MG63 (cell line): Measurements from ENCODE around the gene PTCD1. TPM values are rescaled to one million over a fixed set of nuclear protein-coding genes. Genes with fewer than 3 reads are reported as not detected.
"Not testable (repeated sequence)": the region's sequence is repeated elsewhere in the genome, so short reads cannot be mapped to it uniquely, and the experiment has no call there.

ENCODE experiments used
- DNase-seq: peaks from one replicate; pipeline ENCODE4 v3.0.0-alpha.2; 2020
- H3K27me3 ChIP-seq: fragments of 250-450 bp; sonication (Bioruptor Pico); 2 replicates; pipeline ENCODE4 v1.5.1; 2020; ENCODE audit warnings: mild to moderate bottlenecking, moderate library complexity
- H3K36me3 ChIP-seq: fragments of 250-450 bp; sonication (Bioruptor Pico); 2 replicates; pipeline ENCODE4 v1.5.1; 2020; ENCODE audit warnings: mild to moderate bottlenecking, moderate library complexity
- H3K4me3 ChIP-seq: fragments of 250-450 bp; sonication (Bioruptor Pico); 2 replicates; pipeline ENCODE4 v1.5.1; 2020; ENCODE audit warnings: mild to moderate bottlenecking, moderate library complexity
- H3K9me3 ChIP-seq: fragments of 250-450 bp; sonication (Bioruptor Pico); 2 replicates; pipeline ENCODE4 v1.5.1; 2020; ENCODE audit warnings: mild to moderate bottlenecking, moderate library complexity
- total RNA-seq: library from RNA; depleted of rRNA; stranded (reverse); fragments of >200 nt; shearing (Covaris generic); gene quantifications from 2 replicates; pipeline ENCODE4 v1.2.3, GENCODE V29; 2014; ENCODE audit warnings: low replicate concordance

Gene PTCD1
- total RNA-seq, 1 experiment from 2014 or later = 7.3 TPM

- no peaks in the 10 kb centered on the region for H3K9me3 ChIP-seq
- H3K27me3 ChIP-seq = no peaks in the 10 kb centered on the region
- DNase-seq = no peak
- no peaks in the 10 kb centered on the region; the same call in 1 of the 2 replicates for H3K36me3 ChIP-seq
- no peak overlapping the region for H3K4me3 ChIP-seq
These were observed 13.5 kb downstream of the PTCD1 start for GRCh38 chr7:99424932-99425730.

GRCh38 chr7:99422625-99423024 is 16.0 kb downstream of the PTCD1 start:
- Histone ChIP-seq H3K9me3 (no peaks in the 10 kb centered on the region), H3K4me3 (no peak overlapping the region), H3K27me3 (no peaks in the 10 kb centered on the region), H3K36me3 (peaks cover 2% of the 10 kb centered on the region; the same call in 1 of the 2 replicates)
- DNase-seq = no peak

- no peaks in the 10 kb centered on the region for H3K9me3 ChIP-seq
- peaks cover 6% of the 10 kb centered on the region; the same call in 1 of the 2 replicates for H3K36me3 ChIP-seq
- H3K4me3 ChIP-seq = no peak overlapping the region
- no peaks in the 10 kb centered on the region for H3K27me3 ChIP-seq
- DNase-seq = no peak
These were observed 16.4 kb downstream of the PTCD1 start for GRCh38 chr7:99422186-99422585.

- no peak for DNase-seq
- no peaks in the 10 kb centered on the region for H3K9me3 ChIP-seq
- H3K27me3 ChIP-seq = no peaks in the 10 kb centered on the region
- no peak overlapping the region for H3K4me3 ChIP-seq
- peaks cover 14% of the 10 kb centered on the region for H3K36me3 ChIP-seq
These were observed 17.6 kb downstream of the PTCD1 start for GRCh38 chr7:99420986-99421385.

GRCh38 chr7:99420213-99420612 is 18.4 kb downstream of the PTCD1 start:
- H3K27me3 ChIP-seq = no peaks in the 10 kb centered on the region
- H3K4me3 ChIP-seq = no peak overlapping the region
- no peaks in the 10 kb centered on the region for H3K9me3 ChIP-seq
- peaks cover 21% of the 10 kb centered on the region for H3K36me3 ChIP-seq
- DNase-seq = no peak

- H3K9me3 ChIP-seq = no peaks in the 10 kb centered on the region
- H3K4me3 ChIP-seq = no peak overlapping the region
- no peak for DNase-seq
- H3K27me3 ChIP-seq = no peaks in the 10 kb centered on the region
- H3K36me3 ChIP-seq = peaks cover 29% of the 10 kb centered on the region
These were observed 19.1 kb downstream of the PTCD1 start for GRCh38 chr7:99419323-99420021.

GRCh38 chr7:99418260-99418659 is 20.3 kb downstream of the PTCD1 start:
- Histone ChIP-seq H3K9me3 (no peaks in the 10 kb centered on the region), H3K4me3 (no peak overlapping the region), H3K27me3 (no peaks in the 10 kb centered on the region), H3K36me3 (peaks cover 38% of the 10 kb centered on the region)
- no peak for DNase-seq

- H3K9me3 ChIP-seq, H3K27me3 ChIP-seq, H3K4me3 ChIP-seq: not testable (repeated sequence)
- peak; percentile 30 for DNase-seq
- H3K36me3 ChIP-seq = peaks cover 60% of the 10 kb centered on the region
These were observed 23.0 kb downstream of the PTCD1 start for GRCh38 chr7:99415513-99416127.

- no peaks in the 10 kb centered on the region for H3K27me3 ChIP-seq
- no peak overlapping the region for H3K4me3 ChIP-seq
- H3K36me3 ChIP-seq = peaks cover 51% of the 10 kb centered on the region
These were observed 28.0 kb downstream of the PTCD1 start for GRCh38 chr7:99410635-99411034.

GRCh38 chr7:99409806-99410205 is 28.8 kb downstream of the PTCD1 start:
- no peak for DNase-seq
- Histone ChIP-seq H3K4me3 (peak overlapping the region; percentile 99), H3K9me3 (no peaks in the 10 kb centered on the region), H3K36me3 (peaks cover 44% of the 10 kb centered on the region), H3K27me3 (no peaks in the 10 kb centered on the region)

More at GRCh38 chr7:99410635-99411034, 28.0 kb downstream of the PTCD1 start:
- H3K9me3 ChIP-seq = no peaks in the 10 kb centered on the region
- DNase-seq = no peak

GRCh38 chr7:99409192-99409572 is 29.4 kb downstream of the PTCD1 start:
- H3K9me3 ChIP-seq = no peaks in the 10 kb centered on the region
- no peak for DNase-seq
- H3K36me3 ChIP-seq = peaks cover 40% of the 10 kb centered on the region
- H3K27me3 ChIP-seq = no peaks in the 10 kb centered on the region
- H3K4me3 ChIP-seq = peak overlapping the region; percentile 99

GRCh38 chr7:99408379-99409191 is 30.0 kb downstream of the PTCD1 start, which contains the start of the genes BUD31 and PDAP1:
Gene BUD31, plus strand, starts transcription at chr7:99408969. Its CDS starts 2,124 bp downstream, at chr7:99411093.
Gene PDAP1, minus strand, starts transcription at chr7:99408597. Its CDS starts 49 bp downstream, at chr7:99408548.
- Histone ChIP-seq H3K4me3 (peak within 1 kb of the TSS; percentile 99), H3K9me3 (no peaks in the 10 kb centered on the region), H3K36me3 (peaks cover 35% of the 10 kb centered on the region), H3K27me3 (no peaks in the 10 kb centered on the region)
- peak; percentile 91 for DNase-seq

GRCh38 chr7:99407872-99408378 is 30.7 kb downstream of the PTCD1 start:
- Histone ChIP-seq H3K36me3 (peaks cover 30% of the 10 kb centered on the region), H3K9me3 (no peaks in the 10 kb centered on the region), H3K4me3 (peak overlapping the region; percentile 99), H3K27me3 (no peaks in the 10 kb centered on the region)
- DNase-seq = peak; percentile 81

- H3K9me3 ChIP-seq = no peaks in the 10 kb centered on the region
- H3K4me3 ChIP-seq = peak overlapping the region; percentile 99
- H3K27me3 ChIP-seq = no peaks in the 10 kb centered on the region
- peaks cover 22% of the 10 kb centered on the region for H3K36me3 ChIP-seq
- DNase-seq = no peak
These were observed 32.0 kb downstream of the PTCD1 start for GRCh38 chr7:99406557-99406956.

GRCh38 chr7:99404977-99405320 is 33.6 kb downstream of the PTCD1 start:
- no peaks in the 10 kb centered on the region for H3K27me3 ChIP-seq
- no peak for DNase-seq
- no peaks in the 10 kb centered on the region for H3K9me3 ChIP-seq

GRCh38 chr7:99404235-99404976 is 34.2 kb downstream of the PTCD1 start:
- DNase-seq = no peak
- Histone ChIP-seq H3K9me3 (no peaks in the 10 kb centered on the region), H3K27me3 (no peaks in the 10 kb centered on the region), H3K36me3 (peaks cover 21% of the 10 kb centered on the region), H3K4me3 (no peak overlapping the region)

More at GRCh38 chr7:99404977-99405320, 33.6 kb downstream of the PTCD1 start:
- peaks cover 15% of the 10 kb centered on the region for H3K36me3 ChIP-seq
- H3K4me3 ChIP-seq = no peak overlapping the region
